ENCODE results near the gene LTBP3.
A peak's percentile ranks its signal among the peaks of the same experiment; 100 is the strongest.

Gene LTBP3
- total RNA-seq = 36.3 to 86.8 (median 76.8) reads per million in 4 experiments

DNA sequence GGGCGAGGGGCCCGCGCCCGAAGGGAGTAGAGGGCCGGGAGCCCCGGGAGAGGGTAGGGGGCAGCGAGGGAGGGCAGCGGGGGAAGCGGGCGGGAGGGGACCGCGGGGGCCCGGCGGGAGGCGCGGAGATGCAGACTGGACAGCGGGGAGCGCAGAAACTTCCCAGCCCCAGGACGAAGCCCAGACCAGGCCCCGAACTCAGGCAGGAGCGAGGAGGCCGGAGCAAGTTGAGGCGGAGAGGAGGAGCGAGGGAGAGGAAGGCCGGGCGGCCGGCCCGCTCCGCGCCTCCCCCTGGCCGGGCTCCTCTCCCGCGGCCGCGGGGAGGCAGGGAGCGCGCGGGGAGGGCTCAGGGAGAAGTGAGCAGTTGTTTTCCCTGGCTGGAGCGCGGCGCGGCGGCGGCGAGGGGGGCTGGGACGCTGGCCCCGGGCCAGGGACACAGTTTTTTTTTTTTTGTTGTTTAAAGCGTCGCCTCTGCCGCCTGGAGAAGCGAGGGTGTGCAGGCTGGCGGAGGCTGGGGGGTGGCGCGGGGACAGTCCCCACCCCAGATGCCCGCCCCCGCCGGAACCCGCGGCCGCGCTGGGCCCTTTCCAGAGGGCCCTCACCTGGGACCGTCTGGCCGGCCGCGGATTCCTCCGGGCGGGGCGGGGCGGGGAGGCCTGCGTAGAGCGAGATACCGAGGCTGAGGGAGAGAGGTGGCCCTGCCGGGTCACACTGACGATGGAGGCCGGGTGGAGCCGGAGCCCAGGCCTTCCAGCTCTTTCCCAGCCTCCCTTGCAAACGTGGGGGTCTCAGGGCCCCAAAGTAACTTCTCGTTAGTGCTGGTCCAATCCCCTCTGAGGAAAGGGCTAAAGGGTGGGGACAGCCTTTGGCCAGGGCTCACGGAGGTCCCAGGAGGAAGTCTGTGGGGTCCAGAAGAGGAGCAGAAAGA is at the start of gene LTBP3:
Gene LTBP3, minus strand, starts transcription at position 358 of the 928 bp plus-strand sequence. CDS start 400 bp downstream, outside the sequence.
- DNase-seq = peak; percentile 23

- no peak for DNase-seq
Observed at GRCh38 chr11:65606876-65607613, 48.9 kb upstream of the LTBP3 start.

- DNase-seq = no peak
Observed at GRCh38 chr11:65604258-65604657, 46.1 kb upstream of the LTBP3 start.

DNA sequence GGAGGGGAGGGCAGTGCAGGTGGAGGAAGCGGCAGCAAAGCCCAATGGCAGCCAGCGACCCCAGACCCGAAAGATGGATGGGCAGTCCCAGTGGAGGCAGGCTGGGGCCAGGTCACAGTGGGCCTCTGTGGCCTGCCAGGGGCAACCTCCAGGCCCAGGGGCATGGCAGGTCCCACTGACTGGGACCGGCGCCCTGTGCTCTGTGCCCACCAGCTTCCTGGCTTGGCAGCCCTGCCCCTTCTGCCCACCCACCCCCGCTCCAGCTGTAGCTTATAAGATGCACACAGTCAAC is 41.7 kb upstream of the LTBP3 start:
- DNase-seq = no peak

DNA sequence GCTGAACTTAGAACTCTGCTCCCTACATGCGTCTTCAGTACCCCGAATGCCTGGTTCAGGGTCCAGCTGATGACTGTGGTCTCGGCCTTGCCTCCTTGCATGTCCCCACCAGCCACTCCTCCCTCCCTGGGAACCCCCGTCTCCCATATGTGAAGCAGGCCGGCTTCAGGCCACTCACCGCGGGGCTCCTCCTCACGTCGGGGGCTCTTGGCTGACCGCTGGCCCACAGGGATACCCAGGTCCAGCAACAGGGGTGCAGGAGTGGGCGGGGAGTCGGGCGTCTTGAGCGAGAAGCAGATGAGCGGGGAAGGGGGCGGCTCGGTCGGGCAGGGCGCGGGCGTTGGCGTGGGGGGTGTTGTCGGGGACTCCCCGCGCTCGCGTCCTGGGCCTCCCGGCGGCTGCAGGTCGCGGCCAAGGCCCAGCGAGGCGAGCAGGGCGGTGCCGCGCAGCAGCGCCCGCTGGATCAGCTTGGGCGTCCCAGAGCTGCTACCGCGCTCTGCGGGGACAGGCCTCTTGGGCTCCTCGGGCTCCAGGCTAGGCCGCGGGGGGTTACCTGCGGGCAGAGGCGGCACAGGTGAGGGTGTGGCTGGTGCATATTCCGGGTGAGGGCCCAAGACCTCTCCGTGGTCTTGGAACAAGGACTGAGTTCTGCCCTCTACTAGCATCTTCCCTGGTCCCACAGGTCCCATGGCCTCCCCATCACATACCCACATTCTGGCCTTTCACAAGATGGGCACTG is 41.2 kb upstream of the LTBP3 start:
- DNase-seq = no peak

DNA sequence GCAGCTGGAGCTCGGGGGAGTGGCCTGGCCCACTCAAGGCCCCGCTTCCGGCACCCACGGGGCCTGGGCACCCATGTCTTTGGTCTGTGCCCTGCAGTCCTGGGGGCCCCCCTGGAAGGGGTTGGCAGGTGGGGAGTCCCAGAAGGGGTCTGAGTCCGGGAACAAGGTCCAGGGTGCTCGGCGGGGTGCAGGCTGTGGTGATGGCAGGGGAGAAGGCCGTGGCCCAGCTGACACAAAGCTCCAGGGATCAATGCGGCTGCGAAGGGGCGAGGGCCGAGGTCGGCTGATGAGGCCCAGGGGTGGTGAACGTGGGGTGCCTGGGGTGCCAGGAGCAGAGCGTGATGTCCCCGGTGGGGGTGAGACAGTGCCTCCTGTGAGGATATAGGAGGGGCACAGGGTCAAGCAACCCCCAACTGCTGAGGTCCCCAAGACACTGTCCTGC is 40.1 kb upstream of the LTBP3 start:
- no peak for DNase-seq

DNA sequence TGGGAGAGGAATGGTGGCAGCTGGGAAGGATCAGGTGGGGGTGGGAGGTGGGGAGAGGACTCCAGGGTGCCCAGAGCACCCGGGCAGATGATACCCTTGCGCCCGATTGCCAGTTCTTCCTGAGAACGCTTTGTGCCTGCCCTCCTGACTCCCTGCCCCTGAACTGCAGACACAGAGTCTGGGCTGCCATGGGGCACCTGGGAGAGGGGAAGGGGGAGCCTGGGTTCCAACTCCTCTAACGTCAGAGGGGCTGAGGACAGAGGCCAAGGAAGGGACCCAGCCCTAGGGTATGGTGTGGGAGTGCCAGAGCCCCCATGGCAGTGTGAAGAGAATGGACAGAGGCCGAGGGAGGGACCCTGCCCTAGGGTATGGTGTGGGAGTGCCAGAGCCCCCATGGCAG is 38.4 kb upstream of the LTBP3 start:
- DNase-seq = no peak

GRCh38 chr11:65595543-65596281 is 37.6 kb upstream of the LTBP3 start, which contains the start of gene KCNK7:
Gene KCNK7, minus strand, starts transcription at chr11:65595800. Its CDS starts 28 bp downstream, at chr11:65595772.
- no peak for DNase-seq

DNA sequence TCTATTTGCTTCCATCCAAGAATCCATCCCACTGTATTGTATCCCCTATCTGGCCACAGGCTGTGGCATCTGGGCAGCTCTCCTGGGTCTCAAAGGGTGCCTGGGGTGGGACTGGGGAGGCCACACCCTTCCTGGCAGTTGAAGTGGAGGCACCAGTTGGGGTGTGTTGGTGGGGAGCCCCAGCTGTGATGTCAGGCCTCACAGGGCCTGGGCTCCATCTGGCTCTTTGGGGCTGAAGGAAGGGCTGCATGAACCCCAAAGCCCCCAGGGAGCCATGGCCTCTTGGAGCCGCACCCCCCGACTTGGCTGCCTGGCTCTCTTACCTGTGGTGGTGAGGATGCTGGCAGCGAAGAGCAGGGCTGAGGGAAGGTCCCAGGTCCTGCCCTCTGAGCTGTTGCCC is 37.0 kb upstream of the LTBP3 start:
- no peak for DNase-seq

- peak; percentile 42 for DNase-seq
Observed at GRCh38 chr11:65593518-65594414, 35.6 kb upstream of the LTBP3 start.

- DNase-seq = no peak
Observed at GRCh38 chr11:65592858-65593517, 34.8 kb upstream of the LTBP3 start.

DNA sequence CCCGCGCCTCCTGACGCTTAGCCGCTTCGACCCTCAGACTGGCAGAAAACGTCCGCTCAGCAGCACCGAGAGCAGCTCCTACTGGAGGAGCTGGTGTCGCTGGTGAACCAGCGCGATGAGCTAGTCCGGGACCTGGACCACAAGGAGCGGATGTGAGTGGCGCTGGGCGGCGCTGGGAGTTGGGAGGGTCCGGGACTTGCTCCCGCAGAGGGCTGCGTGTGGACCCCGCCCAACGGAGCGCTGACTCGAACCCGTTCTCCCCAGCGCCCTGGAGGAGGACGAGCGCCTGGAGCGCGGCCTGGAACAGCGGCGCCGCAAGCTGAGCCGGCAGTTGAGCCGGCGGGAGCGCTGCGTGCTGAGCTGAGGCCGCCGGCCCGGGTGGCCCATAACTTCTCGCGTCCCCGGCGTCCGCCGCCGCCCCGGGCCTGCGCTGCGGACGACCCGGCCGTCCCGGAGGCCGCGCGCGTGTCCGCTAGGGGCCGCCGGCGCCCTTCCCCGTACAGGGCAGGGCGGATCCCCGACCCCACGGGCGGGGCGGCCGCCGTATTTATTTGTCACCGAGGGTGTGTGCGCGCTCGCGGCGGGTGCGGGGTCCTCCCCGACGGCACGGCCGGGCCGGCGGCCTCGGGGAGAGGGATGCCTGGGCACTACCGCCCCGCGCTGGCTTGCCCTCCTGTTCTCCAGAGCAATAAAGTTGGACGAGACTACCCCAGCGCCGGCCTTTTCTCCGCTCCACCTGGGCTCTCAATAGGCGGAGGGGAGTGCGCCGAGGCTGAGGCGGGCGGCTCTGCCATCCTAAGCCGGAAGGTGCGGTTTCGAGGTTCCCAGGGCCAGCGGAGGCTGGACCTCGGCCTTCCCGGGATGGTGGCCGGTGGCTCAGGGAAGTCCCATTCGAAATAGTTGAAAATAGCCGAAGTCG is 34.0 kb upstream of the LTBP3 start:
- DNase-seq = no peak

DNA sequence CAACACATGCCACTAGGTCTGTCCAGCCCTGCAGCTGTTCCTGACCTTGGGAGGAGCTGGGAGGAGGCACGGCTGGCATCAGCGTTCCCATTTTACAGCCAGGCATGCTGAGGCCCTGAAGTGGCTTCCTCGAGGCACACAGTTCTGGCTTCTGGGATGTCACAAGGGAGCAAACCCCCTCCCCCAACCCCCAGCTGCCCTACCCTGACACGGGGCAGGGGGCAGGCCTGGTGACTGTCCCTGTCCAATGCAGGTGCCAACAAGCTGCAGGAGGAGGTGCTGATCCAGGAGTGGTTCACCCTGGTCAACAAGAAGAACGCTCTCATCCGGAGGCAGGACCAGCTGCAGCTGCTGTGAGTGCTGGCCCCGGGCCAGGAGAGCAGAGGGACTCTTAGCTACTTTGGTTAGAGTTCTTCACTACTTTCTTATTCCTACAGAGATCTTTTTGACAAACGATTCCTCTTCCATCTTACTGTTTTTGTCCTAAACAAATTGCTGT is 32.1 kb upstream of the LTBP3 start:
- DNase-seq = no peak

GRCh38 chr11:65589444-65590239 is 31.5 kb upstream of the LTBP3 start:
- DNase-seq = peak; percentile 27

- DNase-seq = peak; percentile 57
Observed at GRCh38 chr11:65588199-65589054, 30.3 kb upstream of the LTBP3 start.

DNA sequence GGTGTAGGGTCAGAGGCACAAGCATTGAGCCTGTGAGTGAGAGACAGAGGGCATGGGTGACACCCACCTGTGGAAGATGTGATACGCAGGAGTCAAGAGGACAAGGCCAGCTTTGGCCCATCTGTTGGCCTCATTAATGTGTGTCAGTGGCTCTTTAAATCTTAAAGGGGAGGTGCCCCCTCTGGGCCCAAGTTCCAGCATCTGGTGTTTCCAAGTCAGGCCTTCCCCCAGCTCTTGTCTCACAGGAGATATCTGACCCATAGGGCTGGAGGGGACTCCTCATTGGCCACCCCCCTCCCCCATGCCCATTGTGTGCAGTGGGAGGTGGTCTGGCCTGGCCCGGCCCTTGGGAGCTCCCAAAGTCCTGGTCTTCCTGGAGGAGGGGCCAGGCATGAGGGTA is 28.5 kb upstream of the LTBP3 start:
- DNase-seq = no peak

DNA sequence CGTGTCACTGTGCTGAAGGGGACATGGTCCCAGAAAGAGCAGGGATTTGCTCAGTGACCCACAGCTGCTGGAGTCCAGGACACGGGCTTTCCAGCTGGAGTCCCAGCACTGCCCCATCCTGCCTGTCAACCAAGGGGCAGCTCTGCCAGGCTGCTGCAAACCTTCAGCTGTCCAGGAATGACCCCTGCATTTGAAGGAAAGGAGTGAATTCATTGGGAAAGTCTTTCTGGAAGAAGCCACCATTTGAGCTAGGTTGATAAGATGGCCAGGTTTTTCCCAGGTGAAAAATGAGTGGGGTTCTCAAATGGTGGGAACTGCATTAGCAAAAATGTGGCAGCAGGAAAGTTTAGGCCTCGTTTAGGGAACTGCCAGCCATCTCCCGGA is 28.1 kb upstream of the LTBP3 start:
- no peak for DNase-seq
